NCI-H460 (cell line): ENCODE results near the gene RIPOR2. TPM values are rescaled to one million over a fixed set of nuclear protein-coding genes. Genes with fewer than 3 reads are reported as not detected.
"Not testable (repeated sequence)": the region's sequence is repeated elsewhere in the genome, so short reads cannot be mapped to it uniquely, and the experiment has no call there.

Experiments
- DNase-seq: peaks from one replicate; pipeline ENCODE4 v3.0.0-alpha.2; 2016; ENCODE audit warnings: low read depth; ENCODE audit errors: extremely low read depth
- total RNA-seq: library from RNA; depleted of rRNA; stranded (reverse); fragments of >200 nt; shearing (Covaris generic); gene quantifications from 2 replicates; pipeline ENCODE4 v1.2.3, GENCODE V29; 2014

RIPOR2 gene
- total RNA-seq, 1 experiment from 2014 or later = 0.27 TPM

GRCh38 chr6:24927985-24928745 is 7.6 kb downstream of the RIPOR2 start:
- DNase-seq = no peak

GRCh38 chr6:24927277-24927955 is 8.3 kb downstream of the RIPOR2 start:
- no peak for DNase-seq

GRCh38 chr6:24926647-24927046 is 9.1 kb downstream of the RIPOR2 start:
- not testable (repeated sequence) for DNase-seq

GRCh38 chr6:24926192-24926591 is 9.6 kb downstream of the RIPOR2 start:
- DNase-seq = no peak

- DNase-seq = no peak
Measured at GRCh38 chr6:24925661-24926060, 10.1 kb downstream of the RIPOR2 start.

- no peak for DNase-seq
Measured at GRCh38 chr6:24924580-24925356, 11.0 kb downstream of the RIPOR2 start.

GRCh38 chr6:24923885-24924401 is 11.8 kb downstream of the RIPOR2 start:
- no peak for DNase-seq

- no peak for DNase-seq
Measured at GRCh38 chr6:24922814-24923213, 12.9 kb downstream of the RIPOR2 start.

- no peak for DNase-seq
Measured at GRCh38 chr6:24922170-24922569, 13.6 kb downstream of the RIPOR2 start.

GRCh38 chr6:24920136-24920535 is 15.6 kb downstream of the RIPOR2 start:
- no peak for DNase-seq

- no peak for DNase-seq
Measured at GRCh38 chr6:24919056-24919892, 16.5 kb downstream of the RIPOR2 start.

- no peak for DNase-seq
Measured at GRCh38 chr6:24918641-24919055, 17.1 kb downstream of the RIPOR2 start.

- DNase-seq = no peak
Measured at GRCh38 chr6:24916496-24916895, 19.3 kb downstream of the RIPOR2 start.

- no peak for DNase-seq
Measured at GRCh38 chr6:24915641-24916040, 20.1 kb downstream of the RIPOR2 start.

- not testable (repeated sequence) for DNase-seq
Measured at GRCh38 chr6:24914082-24914481, 21.7 kb downstream of the RIPOR2 start.

- no peak for DNase-seq
Measured at GRCh38 chr6:24911796-24912382, 23.9 kb downstream of the RIPOR2 start.

- no peak for DNase-seq
Measured at GRCh38 chr6:24910961-24911725, 24.6 kb downstream of the RIPOR2 start.

- no peak for DNase-seq
Measured at GRCh38 chr6:24910331-24910960, 25.3 kb downstream of the RIPOR2 start.
